ENCODE measurements around the gene NKD1. TPM values are rescaled to one million over a fixed set of nuclear protein-coding genes. Genes with fewer than 3 reads are reported as not detected.

Gene NKD1
- total and polyA plus RNA-seq, 2 donors (not counting 1 experiment from before 2014, with no cell fraction given), result 0.16 to 1.9 TPM

- H2AFZ ChIP-seq (ENCODE audit: insufficient read depth, low read depth, low read length, poor library complexity, severe bottlenecking), result no peak overlapping the region
- DNase-seq (no peak), ATAC-seq (ENCODE audit: low read depth) (no peak)
- no peak overlapping the region for H3K4me2 ChIP-seq (replicated peaks; ENCODE audit: low read depth, low read length, poor library complexity, severe bottlenecking)
- H3K79me2 ChIP-seq (ENCODE audit: control insufficient read depth, insufficient read depth, low read length), result no peaks in the 10 kb centered on the region
- H3K27me3 Mint-ChIP-seq, result no peaks in the 10 kb centered on the region
- H4K20me1 ChIP-seq (ENCODE audit: control insufficient read depth, insufficient read depth, low read length, poor library complexity, severe bottlenecking), result no peaks in the 10 kb centered on the region
- TF ChIP-seq EZH2 (IDR thresholded peaks at IDR 0.05; ENCODE audit: borderline replicate concordance, insufficient read depth, low read depth, low read length, poor library complexity, severe bottlenecking) (no peak), CTCF (IDR thresholded peaks at IDR 0.05) (no peak)
- H3K9ac ChIP-seq (ENCODE audit: low read length), result no peak overlapping the region
- POLR2A ChIA-PET, result no interaction called here
- H3K4me1 ChIP-seq (ENCODE audit: control insufficient read depth in 2 of 2, insufficient read depth in 2 of 2, low read length in 2 of 2), result peaks cover 12 to 13% of the 10 kb centered on the region in 2 donors
- no peak overlapping the region for H3K27ac Mint-ChIP-seq
- H3K4me3 ChIP-seq (ENCODE audit: control extremely low read depth in 1 of 5, extremely low read depth in 1 of 5, insufficient read depth in 1 of 5, low read depth in 2 of 5, low read length in 4 of 5), result no peak overlapping the region
- H3K27me3 ChIP-seq (replicated peaks in 1 of 4; ENCODE audit: control extremely low read depth in 1 of 4, control insufficient read depth in 3 of 4, insufficient read depth in 4 of 4, low read length in 3 of 4), result no peaks in the 10 kb centered on the region
- intact Hi-C loops (cut with micrococcal nuclease), result no loop called here
- WGBS (ENCODE audit: insufficient coverage), result 98% methylated on average over 12 of the region's 16 CpGs
- CTCF ChIA-PET, result interaction anchor here (0.7 kb wide), 1 partner anchor 36 kb away, joined by 3 read pairs; no protein-coding TSS in a partner anchor
- no peaks in the 10 kb centered on the region for H3K9me3 Mint-ChIP-seq (ENCODE audit: insufficient read depth)
- H3K36me3 ChIP-seq (replicated peaks in 1 of 2; ENCODE audit: control extremely low read depth in 1 of 2, control insufficient read depth in 1 of 2, extremely low read depth in 1 of 2, insufficient read depth in 2 of 2, low read length in 1 of 2), result no peaks in the 10 kb centered on the region
- no peak overlapping the region for H3K4me3 Mint-ChIP-seq
- H3K4me1 Mint-ChIP-seq, result peaks cover 13% of the 10 kb centered on the region
- no peak overlapping the region for H3K27ac ChIP-seq (ENCODE audit: low read length in 2 of 2)
- H3K9me3 ChIP-seq (ENCODE audit: control extremely low read depth in 1 of 3, control insufficient read depth in 2 of 3, insufficient read depth in 1 of 3, low read length in 2 of 3), result peaks cover 0 to 6% (median 0%) of the 10 kb centered on the region in 3 donors
These were observed 74.6 kb downstream of the NKD1 start for GRCh38 chr16:50622643-50623369.

DNA sequence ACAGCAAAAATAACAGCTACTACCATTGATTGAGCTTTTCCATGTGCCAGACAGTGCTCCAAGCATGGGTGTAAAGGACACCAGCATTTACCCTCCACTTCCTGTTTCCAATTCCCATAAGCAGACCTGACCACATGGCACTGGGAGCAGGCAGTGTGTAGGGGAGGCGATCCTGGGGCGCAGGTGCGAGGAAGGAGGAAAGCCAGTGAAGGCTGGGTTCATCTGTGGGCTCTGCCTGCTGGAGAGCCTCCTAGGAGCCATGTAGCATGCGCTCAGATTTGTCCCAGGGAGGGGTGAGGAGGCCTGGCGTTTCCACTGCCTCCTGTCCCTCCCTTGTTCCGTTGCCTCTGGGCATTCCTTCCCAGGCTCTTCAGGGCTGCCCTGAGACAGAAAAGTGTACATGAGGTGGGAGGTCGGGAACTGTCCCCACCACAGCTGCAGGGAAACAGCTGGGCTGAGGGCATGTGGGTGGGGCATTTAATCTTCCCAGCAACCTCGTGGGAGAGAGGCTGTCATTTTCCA, 76.3 kb downstream of the NKD1 start:
- Mint-ChIP-seq H3K27me3 (no peaks in the 10 kb centered on the region), H3K27ac (no peak overlapping the region), H3K9me3 (ENCODE audit: insufficient read depth) (no peaks in the 10 kb centered on the region), H3K4me1 (peaks cover 13% of the 10 kb centered on the region), H3K4me3 (no peak overlapping the region)
- Histone ChIP-seq H3K4me3 (ENCODE audit: control extremely low read depth in 1 of 5, extremely low read depth in 1 of 5, insufficient read depth in 1 of 5, low read depth in 2 of 5, low read length in 4 of 5) (no peak overlapping the region), H3K36me3 (replicated peaks in 1 of 2; ENCODE audit: control extremely low read depth in 1 of 2, control insufficient read depth in 1 of 2, extremely low read depth in 1 of 2, insufficient read depth in 2 of 2, low read length in 1 of 2) (no peaks in the 10 kb centered on the region), H3K4me2 (replicated peaks; ENCODE audit: low read depth, low read length, poor library complexity, severe bottlenecking) (no peak overlapping the region), H3K79me2 (ENCODE audit: control insufficient read depth, insufficient read depth, low read length) (no peaks in the 10 kb centered on the region), H3K9me3 (ENCODE audit: control extremely low read depth in 1 of 3, control insufficient read depth in 2 of 3, insufficient read depth in 1 of 3, low read length in 2 of 3) (peaks cover 0 to 3% (median 0%) of the 10 kb centered on the region in 3 donors), H3K4me1 (ENCODE audit: control insufficient read depth in 2 of 2, insufficient read depth in 2 of 2, low read length in 2 of 2) (peaks cover 12 to 14% of the 10 kb centered on the region in 2 donors), H2AFZ (ENCODE audit: insufficient read depth, low read depth, low read length, poor library complexity, severe bottlenecking) (no peak overlapping the region), H4K20me1 (ENCODE audit: control insufficient read depth, insufficient read depth, low read length, poor library complexity, severe bottlenecking) (no peaks in the 10 kb centered on the region), H3K27me3 (replicated peaks in 1 of 4; ENCODE audit: control extremely low read depth in 1 of 4, control insufficient read depth in 3 of 4, insufficient read depth in 4 of 4, low read length in 3 of 4) (no peaks in the 10 kb centered on the region), H3K9ac (ENCODE audit: low read length) (no peak overlapping the region), H3K27ac (ENCODE audit: low read length in 2 of 2) (no peak overlapping the region)
- ChIA-PET CTCF (no interaction called here), POLR2A (no interaction called here)
- 94% methylated on average over 7 of the region's 8 CpGs for WGBS (ENCODE audit: insufficient coverage)
- intact Hi-C loops (cut with micrococcal nuclease), result no loop called here
- TF ChIP-seq EZH2 (IDR thresholded peaks at IDR 0.05; ENCODE audit: borderline replicate concordance, insufficient read depth, low read depth, low read length, poor library complexity, severe bottlenecking) (no peak), CTCF (IDR thresholded peaks at IDR 0.05) (no peak)
- ATAC-seq (ENCODE audit: low read depth) (no peak), DNase-seq (no peak)
